Endothelial cell of hepatic sinusoid (primary cell): ENCODE results near the gene TMEM150B.

Experiments used
- in situ Hi-C: cut with HindIII; loops from 2 replicates; pipeline ENCODE4 v1.10.0; 2017; ENCODE audit warnings: low sequenced_read_pairs

TMEM150B gene

DNA sequence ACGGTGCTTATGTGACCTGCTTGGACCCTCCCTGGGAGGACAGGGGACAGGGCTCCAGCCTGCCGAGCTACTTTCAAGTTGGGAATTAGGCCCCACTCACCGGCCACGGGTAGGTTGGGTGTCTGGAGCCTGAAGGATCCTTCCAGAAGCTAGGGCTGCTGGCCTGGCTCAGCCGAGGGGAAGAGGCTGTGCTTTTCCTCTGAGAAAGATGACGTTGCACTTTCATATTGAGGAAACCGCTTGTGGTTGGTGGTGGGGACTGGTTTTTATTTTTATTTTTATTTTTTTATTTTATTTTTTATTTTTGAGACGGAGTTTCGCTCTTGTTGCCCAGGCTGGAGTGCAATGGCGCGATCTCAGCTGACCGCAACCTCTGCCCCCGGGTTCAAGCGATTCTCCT, at the start of gene TMEM150B:
TMEM150B (minus strand) TSS at position 170 of the 400 bp plus-strand sequence. CDS start 4,305 bp downstream, outside the sequence.
- in situ Hi-C loops, result no loop called here

DNA sequence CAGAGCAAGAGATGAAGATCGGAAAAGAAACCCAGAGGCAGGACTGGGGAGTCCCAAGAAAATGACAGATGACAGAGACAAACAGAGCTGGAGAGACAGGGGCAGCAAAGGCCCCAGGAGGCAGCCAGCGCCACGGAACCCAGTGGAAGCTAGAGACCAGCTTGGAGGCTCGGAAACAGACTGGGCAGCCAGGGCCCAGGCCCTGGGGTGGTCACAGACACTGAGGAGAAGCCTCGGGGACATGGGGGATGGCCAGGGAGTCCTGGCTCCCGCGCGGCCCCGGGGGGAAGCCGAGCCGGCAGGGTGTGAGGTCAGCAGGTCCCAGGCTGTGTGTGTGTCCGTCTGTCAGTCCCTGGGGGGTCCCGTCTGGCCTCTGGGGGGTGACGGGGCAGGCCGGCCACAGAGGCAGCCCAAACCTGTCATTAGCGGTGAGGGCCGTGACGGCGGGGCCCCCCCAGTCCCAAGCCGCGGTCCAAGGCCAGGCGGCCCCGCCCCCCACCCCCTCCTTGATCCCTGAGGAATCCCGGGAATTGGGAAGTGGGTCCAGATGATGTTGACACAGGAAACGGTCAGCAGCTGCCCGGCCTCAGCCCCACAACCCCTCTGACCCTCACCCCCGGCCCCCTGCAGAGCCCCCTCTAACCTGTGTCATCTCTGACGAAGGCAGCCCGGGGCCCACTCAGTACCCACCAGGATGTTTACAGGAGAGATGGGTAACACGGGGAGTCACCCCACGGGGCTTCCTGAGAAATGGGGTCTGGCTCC, 49.0 kb upstream of the TMEM150B start:
- in situ Hi-C loops, result no loop called here

DNA sequence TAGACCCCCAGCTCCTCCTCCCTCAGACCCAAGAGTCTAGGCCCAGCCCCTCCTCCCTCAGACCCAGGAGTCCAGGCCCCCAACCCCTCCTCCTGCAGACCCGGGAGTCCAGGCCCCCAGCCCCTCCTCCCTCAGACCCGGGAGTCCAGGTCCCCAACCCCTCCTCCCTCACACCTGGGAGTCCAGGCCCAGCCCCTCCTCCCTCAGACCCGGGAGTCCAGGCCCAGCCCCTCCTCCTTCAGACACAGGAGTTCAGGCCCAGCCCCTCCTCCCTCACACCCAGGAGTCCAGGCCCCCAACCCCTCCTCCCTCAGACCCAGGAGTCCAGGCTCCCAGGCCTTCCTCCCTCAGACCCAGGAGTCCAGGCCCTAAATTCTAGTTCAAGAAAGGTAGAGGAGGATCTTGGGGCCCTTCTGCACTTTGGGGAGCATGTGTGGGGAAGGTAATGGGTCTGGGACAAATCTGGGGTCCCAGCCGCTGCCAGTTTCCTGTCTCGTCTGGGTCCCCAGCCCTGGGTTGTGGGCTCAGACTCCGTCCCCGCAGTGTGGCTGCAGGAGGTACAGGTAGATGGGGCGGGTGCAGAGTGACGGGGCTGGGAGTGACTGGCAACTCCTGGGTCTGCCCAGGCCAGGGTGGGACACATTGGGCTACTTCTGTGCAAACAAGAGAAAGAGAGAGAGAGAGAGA, 48.3 kb upstream of the TMEM150B start:
- in situ Hi-C loops, result no loop called here

- in situ Hi-C loops, result no loop called here
These were observed 47.4 kb upstream of the TMEM150B start for GRCh38 chr19:55372316-55373081.

GRCh38 chr19:55370305-55370988, 45.3 kb upstream of the TMEM150B start, which contains the start of gene IL11:
IL11 (minus strand) TSS chr19:55370463; CDS start chr19:55370310, 153 bp downstream.
- in situ Hi-C loops, result no loop called here

- in situ Hi-C loops, result no loop called here
These were observed 44.6 kb upstream of the TMEM150B start for GRCh38 chr19:55369653-55370304.

DNA sequence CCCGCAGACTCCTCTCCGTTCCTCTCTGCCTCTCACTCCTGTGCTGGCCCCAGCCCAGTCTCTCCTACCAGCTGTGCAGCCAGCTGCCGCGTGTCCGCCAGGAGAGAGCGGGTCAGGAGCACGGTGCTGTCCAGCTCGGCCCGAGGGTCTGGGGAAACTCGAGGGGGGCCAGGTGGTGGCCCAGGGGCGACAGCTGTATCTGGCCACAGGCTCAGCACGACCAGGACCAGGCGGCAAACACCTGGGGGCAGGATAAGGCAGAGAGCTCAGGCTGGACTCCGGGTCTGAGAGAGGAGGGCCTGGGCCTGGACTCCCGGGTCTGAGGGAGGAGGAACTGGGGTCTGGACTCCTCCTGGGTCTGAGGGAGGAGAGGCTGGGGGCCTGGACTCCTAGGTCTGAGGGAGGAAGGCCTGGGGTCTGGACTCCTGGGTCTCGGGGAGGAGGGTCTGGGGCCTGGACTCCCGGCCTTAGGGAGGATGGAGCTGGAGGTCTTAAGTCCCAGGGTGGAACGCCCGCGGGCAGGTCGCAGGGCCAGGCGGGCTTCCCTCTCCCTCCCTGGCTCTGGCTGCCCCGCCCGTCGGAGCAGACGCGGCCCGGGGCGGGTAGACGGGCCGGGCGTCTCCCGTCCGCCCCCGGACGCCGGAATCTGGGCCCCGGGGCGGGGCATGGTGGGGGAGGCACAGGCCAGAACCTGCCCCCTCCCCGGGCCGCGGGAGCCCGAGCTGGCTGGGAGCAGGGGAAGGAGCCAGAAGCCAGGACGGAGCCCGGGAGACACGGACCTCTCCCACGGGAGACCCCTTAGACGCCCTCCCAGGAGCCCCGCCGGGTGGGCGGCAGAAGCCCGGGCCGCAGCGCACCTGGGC, 43.8 kb upstream of the TMEM150B start:
- in situ Hi-C loops, result no loop called here

DNA sequence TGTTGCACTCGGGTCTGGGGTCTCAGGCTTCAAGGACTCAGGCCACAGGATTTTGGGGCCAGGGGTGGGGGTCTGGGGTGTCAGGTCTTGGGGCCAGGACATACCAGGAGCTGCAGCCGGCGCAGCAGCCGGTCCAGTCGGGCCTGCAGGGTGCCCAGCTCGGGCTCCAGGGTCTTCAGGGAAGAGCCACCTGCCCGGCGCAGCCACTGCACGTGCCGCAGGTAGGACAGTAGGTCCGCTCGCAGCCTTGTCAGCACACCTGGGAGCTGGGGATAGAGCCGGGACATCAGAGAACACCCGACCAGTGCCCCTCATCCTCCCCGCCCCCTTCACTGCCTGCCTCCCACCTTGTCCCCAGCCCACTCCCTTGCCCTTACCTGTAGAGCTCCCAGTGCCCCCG, 43.0 kb upstream of the TMEM150B start:
- in situ Hi-C loops, result no loop called here

DNA sequence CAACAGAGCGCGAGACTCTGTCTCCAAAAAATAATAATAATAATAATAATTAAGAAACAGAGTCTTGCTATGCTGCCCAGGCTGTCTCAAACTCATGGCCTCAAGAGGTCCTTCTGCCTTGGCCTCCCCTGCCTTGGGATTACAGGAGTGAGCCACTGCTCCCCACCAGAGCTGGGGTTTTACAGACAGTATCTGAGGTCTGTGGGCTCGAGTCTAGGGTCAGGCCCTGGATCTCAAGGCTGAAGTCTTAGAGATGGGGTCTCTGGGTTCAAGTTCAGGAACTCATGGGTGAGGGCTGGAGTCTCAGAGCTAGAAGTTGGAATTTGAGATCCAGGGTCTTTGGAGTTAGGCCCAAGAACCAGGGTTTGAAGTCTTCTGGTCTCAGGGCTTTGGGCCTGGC, 41.6 kb upstream of the TMEM150B start:
- in situ Hi-C loops, result no loop called here

- in situ Hi-C loops, result no loop called here
These were observed 40.8 kb upstream of the TMEM150B start for GRCh38 chr19:55365964-55366363.

- in situ Hi-C loops, result no loop called here
These were observed 40.1 kb upstream of the TMEM150B start for GRCh38 chr19:55365245-55365644.

DNA sequence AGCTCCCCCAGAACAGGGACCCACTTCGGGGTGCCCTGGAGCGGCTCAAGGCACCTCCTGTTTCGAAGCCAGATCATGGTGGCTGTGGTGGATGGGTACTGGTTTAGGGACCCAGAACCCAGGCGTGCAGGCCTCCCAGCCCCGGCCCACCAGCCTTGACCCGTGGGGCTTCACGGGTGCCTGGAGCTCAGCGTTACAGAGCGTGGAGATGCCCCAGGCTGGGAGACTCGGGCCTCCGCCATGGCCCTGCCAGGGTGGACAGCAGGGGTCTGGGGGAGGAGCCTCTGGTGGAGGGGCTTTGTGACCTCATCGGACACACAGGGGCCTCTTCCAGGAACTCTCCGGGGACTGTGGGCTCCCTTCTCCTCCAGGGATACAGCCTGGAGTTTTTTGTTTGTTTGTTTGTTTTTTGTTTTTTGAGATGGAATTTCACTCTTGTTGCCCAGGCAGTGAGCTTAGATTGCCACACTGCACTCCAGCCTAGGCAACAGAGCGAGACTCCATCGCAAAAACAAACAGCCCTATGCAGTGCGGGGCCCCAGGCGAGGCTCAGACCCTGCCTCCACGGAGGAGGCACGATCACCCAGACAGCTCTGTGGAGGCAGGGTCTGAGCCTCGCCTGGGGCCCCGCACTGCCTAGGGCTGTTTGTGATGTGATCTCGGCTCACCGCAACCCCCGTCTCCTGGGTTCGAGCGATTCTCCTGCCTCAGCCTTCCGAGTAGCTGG, 38.0 kb upstream of the TMEM150B start, which contains the start of gene GARIN5B:
GARIN5B (minus strand) TSS at position 271 of the 727 bp plus-strand sequence; CDS start at position 77, 194 bp downstream.
- in situ Hi-C loops, result no loop called here

DNA sequence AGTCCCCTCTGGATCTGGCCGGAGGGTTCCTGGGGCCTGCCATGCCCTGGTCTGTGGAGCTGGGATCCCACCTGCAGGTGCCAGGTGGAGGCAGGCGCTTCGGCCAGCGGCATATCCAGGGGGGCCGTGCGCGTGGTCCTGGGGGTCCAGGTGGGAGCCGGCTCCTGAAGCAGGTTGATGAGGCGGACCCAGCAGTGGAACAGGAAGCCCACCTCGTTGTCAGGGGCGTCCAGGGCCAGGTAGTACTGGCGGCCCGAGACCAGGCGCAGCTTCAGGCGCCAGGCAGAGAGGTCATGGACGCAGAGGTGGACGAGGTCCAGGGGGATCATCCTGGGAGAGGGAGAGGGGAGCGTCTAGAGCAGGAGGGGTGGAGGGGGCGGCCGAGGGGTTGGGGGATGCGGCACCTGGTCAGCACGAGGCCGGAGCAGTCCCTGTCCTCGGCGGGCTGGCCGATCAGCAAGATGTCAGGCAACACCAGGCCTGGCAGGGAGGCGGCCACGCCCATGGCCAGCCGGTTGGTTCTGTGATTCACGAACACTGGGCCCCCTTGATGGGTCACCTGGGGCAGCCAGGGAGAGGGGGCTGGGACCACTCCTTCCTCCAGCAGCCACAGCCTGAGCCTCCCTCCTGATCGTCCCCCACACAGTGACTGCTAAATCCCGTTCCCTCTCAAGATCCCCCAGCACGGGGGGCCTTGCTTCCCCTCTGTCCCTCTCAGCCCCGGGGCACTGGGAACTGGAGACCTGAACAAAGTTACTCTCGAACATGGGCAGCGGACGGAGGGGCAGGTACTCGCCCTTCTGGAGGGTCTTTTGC, 37.2 kb upstream of the TMEM150B start:
- in situ Hi-C loops, result no loop called here

DNA sequence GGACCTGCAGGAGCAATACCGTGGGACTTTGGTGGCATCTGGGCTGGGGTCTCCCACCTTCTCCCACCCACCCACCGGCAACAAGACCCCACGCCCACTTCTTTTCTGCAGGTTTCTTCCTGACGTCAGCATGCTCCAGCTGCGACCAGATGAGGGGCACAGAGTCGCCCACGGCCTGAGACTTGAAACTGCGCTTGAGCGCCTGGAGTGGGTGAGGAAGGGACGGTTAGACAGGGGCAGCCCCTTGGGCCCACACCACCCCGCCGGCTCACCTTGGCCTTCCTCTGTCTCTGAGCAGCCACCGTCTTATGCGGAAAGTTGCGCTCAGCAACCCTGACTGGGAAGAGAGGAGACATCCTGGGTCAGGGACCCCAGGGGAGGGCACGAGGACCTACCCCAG, 35.8 kb upstream of the TMEM150B start:
- in situ Hi-C loops, result no loop called here

GRCh38 chr19:55358943-55359908, 34.1 kb upstream of the TMEM150B start:
- in situ Hi-C loops, result loop anchor here (10.0 kb wide), 1 partner anchor 116 kb away; the partner anchor contains the start of gene ZNF628

- in situ Hi-C loops, result loop anchor here (10.0 kb wide), 1 partner anchor 116 kb away; the partner anchor contains the start of gene ZNF628
These were observed 33.4 kb upstream of the TMEM150B start for GRCh38 chr19:55358493-55358892.
